IMR-90 (cell line): ENCODE data around the gene KAT2B. TPM values are rescaled to one million over a fixed set of nuclear protein-coding genes. Genes with fewer than 3 reads are reported as not detected.

Experiments
- ATAC-seq: fragments of 200-7000 bp; cut with Tn5 transposase; 2 replicates; pipeline ENCODE4 v1.9.1; 2020; ENCODE audit warnings: low read depth, mild to moderate bottlenecking, moderate library complexity
- BruUV-seq: library from RNA; stranded (reverse); fragments of 400-500 nt; replicated peaks from 2 replicates; lab custom pipeline; 2021; lab: Mats Ljungman, UMichigan
- CTCF ChIA-PET: fragments of 300-600 bp; formaldehyde crosslinking; extraction: SDS; loops from one replicate; lab custom pipeline; 2021; ENCODE audit warnings: antibody characterized with exemption; lab: Yijun Ruan, JAX
- POLR2A ChIA-PET: fragments of 300-600 bp; sonication (Branson Sonifier 250); formaldehyde crosslinking; loops from one replicate; lab custom pipeline; 2022; ENCODE audit warnings: antibody characterized with exemption; ENCODE audit not compliant: unreplicated experiment; lab: Charles Lee
- DNase-seq: peaks from one replicate; pipeline ENCODE4 v3.0.0; 2013
- H2AFZ ChIP-seq: replicated peaks from 2 replicates; pipeline ENCODE3; 2013; ENCODE audit warnings: low read length, mild to moderate bottlenecking; ENCODE audit not compliant: poor library complexity
- H2AK5ac ChIP-seq: 2 replicates; pipeline ENCODE4 v1.6.1; 2013; ENCODE audit warnings: low read depth, low read length, inconsistent platforms
- H2AK9ac ChIP-seq: replicated peaks from 2 replicates; pipeline ENCODE3; 2013; ENCODE audit warnings: mild to moderate bottlenecking, low read depth, low read length, moderate library complexity; ENCODE audit not compliant: poor library complexity
- H2BK120ac ChIP-seq: 2 replicates; pipeline ENCODE4 v1.6.1; 2013; ENCODE audit warnings: low read depth, low read length, inconsistent platforms
- H2BK15ac ChIP-seq: 3 replicates; pipeline ENCODE4 v1.6.1; 2013; ENCODE audit warnings: low read depth, low read length, inconsistent platforms
- H2BK20ac ChIP-seq: 2 replicates; pipeline ENCODE4 v1.6.1; 2013; ENCODE audit warnings: low read depth, mild to moderate bottlenecking, inconsistent platforms, low read length, moderate library complexity
- H2BK5ac ChIP-seq: 2 replicates; pipeline ENCODE4 v1.6.1; 2013; ENCODE audit warnings: mild to moderate bottlenecking, low read depth, low read length, inconsistent platforms; ENCODE audit not compliant: poor library complexity, severe bottlenecking
- H3K14ac ChIP-seq: replicated peaks from 2 replicates; pipeline ENCODE4 v1.6.1; 2013; ENCODE audit warnings: low read depth, low read length, inconsistent platforms
- H3K18ac ChIP-seq: 2 replicates; pipeline ENCODE4 v1.6.1; 2013; ENCODE audit warnings: low read depth, low read length, control low read depth
- H3K23ac ChIP-seq: 2 replicates; pipeline ENCODE4 v1.6.1; 2013; ENCODE audit warnings: low read depth, low read length, inconsistent platforms
- H3K27ac ChIP-seq: 2 replicates; pipeline ENCODE4 v1.5.1; 2013; ENCODE audit warnings: mild to moderate bottlenecking, control low read depth, low read length; ENCODE audit not compliant: insufficient read depth
- H3K27me3 ChIP-seq: 2 replicates; pipeline ENCODE4 v1.6.1; 2013; ENCODE audit warnings: low read length; ENCODE audit not compliant: control insufficient read depth, insufficient read depth
- H3K36me3 ChIP-seq: 2 replicates; pipeline ENCODE4 v1.6.1; 2013; ENCODE audit warnings: low read length, mixed read lengths; ENCODE audit not compliant: control insufficient read depth, insufficient read depth
- H3K4ac ChIP-seq: 2 replicates; pipeline ENCODE4 v1.6.1; 2013; ENCODE audit warnings: low read depth, low read length, inconsistent platforms
- H3K4me1 ChIP-seq: 2 replicates; pipeline ENCODE4 v1.6.1; 2013; ENCODE audit warnings: low read length, mixed read lengths; ENCODE audit not compliant: control insufficient read depth, insufficient read depth
- H3K4me2 ChIP-seq: 2 replicates; pipeline ENCODE4 v1.6.1; 2013; ENCODE audit warnings: low read depth, mild to moderate bottlenecking, control low read depth, low read length, moderate library complexity
- H3K4me3 ChIP-seq: 2 replicates; pipeline ENCODE4 v1.5.1; 2013; ENCODE audit warnings: low read depth, mild to moderate bottlenecking, control low read depth, low read length, moderate library complexity; ENCODE audit not compliant: insufficient read depth
- H3K56ac ChIP-seq: 2 replicates; pipeline ENCODE4 v1.6.1; 2013; ENCODE audit warnings: low read length, inconsistent platforms; ENCODE audit not compliant: insufficient read depth; ENCODE audit errors: extremely low read depth
- H3K79me1 ChIP-seq, 2 experiments: 2 replicates each; pipeline ENCODE4 v1.6.1; 2013; ENCODE audit warnings: low read length in 2 of 2, inconsistent platforms in 1 of 2, low read depth in 1 of 2
- H3K9ac ChIP-seq: 2 replicates; pipeline ENCODE4 v1.6.1; 2013; ENCODE audit warnings: low read depth, low read length, control low read depth
- H3K9me1 ChIP-seq: 2 replicates; pipeline ENCODE4 v1.6.1; 2013; ENCODE audit warnings: low read length, inconsistent platforms; ENCODE audit not compliant: insufficient read depth
- H3K9me3 ChIP-seq: 2 replicates; pipeline ENCODE4 v1.6.1; 2013; ENCODE audit warnings: low read length; ENCODE audit not compliant: control insufficient read depth, insufficient read depth
- H4K20me1 ChIP-seq: 2 replicates; pipeline ENCODE4 v1.6.1; 2013; ENCODE audit warnings: low read length, inconsistent platforms; ENCODE audit not compliant: insufficient read depth
- H4K5ac ChIP-seq: 2 replicates; pipeline ENCODE4 v1.6.1; 2013; ENCODE audit warnings: mild to moderate bottlenecking, low read depth, low read length, control low read depth
- H4K8ac ChIP-seq, 2 experiments: 2 replicates each; pipeline ENCODE4 v1.6.1; 2013; ENCODE audit warnings: low read depth in 2 of 2, low read length in 2 of 2, control low read depth in 1 of 2, inconsistent platforms in 1 of 2
- H4K91ac ChIP-seq: 2 replicates; pipeline ENCODE4 v1.6.1; 2013; ENCODE audit warnings: low read depth, low read length, inconsistent platforms; ENCODE audit not compliant: insufficient read depth
- CEBPB ChIP-seq: IDR thresholded peaks from 2 replicates; pipeline ENCODE4 v1.6.1; 2012; ENCODE audit warnings: low read depth, low read length, improper control_type of control experiment
- NFE2L2 ChIP-seq: fragments of 150-350 bp; IDR thresholded peaks from 2 replicates; pipeline ENCODE4 v1.6.1; 2016; ENCODE audit warnings: low read depth, mild to moderate bottlenecking, low read length
- RAD21 ChIP-seq: IDR thresholded peaks from 2 replicates; pipeline ENCODE4 v1.6.1; 2012; ENCODE audit warnings: low read length, improper control_type of control experiment
- WGBS, 2 experiments: methylation state at CpG; one replicate each; pipeline versions ENCODE4 v1.1.5 to v1.1.7; 2013; ENCODE audit warnings: missing lambda C conversion rate in 2 of 2; ENCODE audit not compliant: insufficient read length in 1 of 2; ENCODE audit errors: extremely low coverage in 2 of 2; 5-methylcytosine and 5-hydroxymethylcytosine counted together
- dilution Hi-C: fragments of 300-500 bp; cut with HindIII; formaldehyde crosslinking; loops from one replicate; pipeline ENCODE4 v1.14.3; 2018; ENCODE audit warnings: low sequenced_read_pairs; ENCODE audit not compliant: unreplicated experiment
- in situ Hi-C: fragments of 300-500 bp; cut with MboI; formaldehyde crosslinking; loops from 3 replicates; pipeline ENCODE4 v1.14.3; 2019; ENCODE audit warnings: low sequenced_read_pairs, inconsistent platforms, mixed read lengths
- intact Hi-C: fragments of 100-400 bp; cut with micrococcal nuclease; formaldehyde crosslinking; loops from 2 replicates; pipeline ENCODE4 v1.10.0; 2022
- polyA plus RNA-seq, 3 experiments: library from polyadenylated mRNA; depleted of rRNA; stranded (reverse); fragments of >200 nt; gene quantifications; 2 replicates each; pipeline ENCODE4 v1.2.3, GENCODE V29; 2012; ENCODE audit warnings: low replicate concordance in 1 of 3
- total RNA-seq: library from RNA; depleted of rRNA; stranded (reverse); fragments of >200 nt; gene quantifications from 2 replicates; pipeline ENCODE4 v1.2.3, GENCODE V29; 2012

Gene KAT2B
- total and polyA plus RNA-seq, 2 of the 4 experiments (the other 2 are of a cell fraction) = 2.0 to 2.2 TPM

DNA sequence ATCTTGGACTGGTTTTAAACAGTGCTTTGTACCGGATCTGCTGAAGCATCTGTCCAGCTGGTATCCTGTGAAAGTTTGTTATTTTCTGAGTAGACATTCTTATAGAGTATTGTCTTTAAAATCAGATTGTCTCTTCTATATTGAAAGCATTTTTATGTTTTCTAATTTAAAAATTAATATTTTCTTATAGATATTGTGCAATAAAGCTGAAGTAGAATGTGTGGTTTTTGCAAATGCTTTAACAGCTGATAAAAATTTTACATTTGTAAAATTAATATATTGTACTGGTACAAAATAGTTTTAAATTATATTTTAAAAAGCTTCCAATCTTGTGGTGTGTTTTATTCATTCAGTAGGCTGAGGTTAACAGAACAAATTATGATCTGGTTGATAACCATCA is 113.8 kb downstream of the KAT2B start:
- Histone ChIP-seq H3K9me3 (no peaks in the 10 kb centered on the region), H2BK15ac (no peak overlapping the region), H4K91ac (no peak overlapping the region), H3K4me1 (no peaks in the 10 kb centered on the region), H3K14ac (no peak overlapping the region), H4K5ac (no peak overlapping the region), H3K79me1 (no peaks in the 10 kb centered on the region), H3K27me3 (no peaks in the 10 kb centered on the region), H3K9ac (no peak overlapping the region), H4K20me1 (no peaks in the 10 kb centered on the region), H2AK9ac (no peak overlapping the region), H3K36me3 (no peaks in the 10 kb centered on the region), H3K18ac (no peak overlapping the region), H3K4me2 (no peak overlapping the region), H2AK5ac (no peak overlapping the region), H3K4me3 (no peak overlapping the region), H3K27ac (no peak overlapping the region), H2BK120ac (no peak overlapping the region), H3K4ac (no peak overlapping the region), H4K8ac (no peak overlapping the region), H3K23ac (no peak overlapping the region), H2BK20ac (no peak overlapping the region), H3K9me1 (no peaks in the 10 kb centered on the region), H2BK5ac (no peak overlapping the region), H2AFZ (no peak overlapping the region), H3K56ac (no peak overlapping the region)
- BruUV-seq = no TSS peak
- no CpG with 5 or more reads among the region's 1 CpG for WGBS, 2 experiments
- DNase-seq (no peak), ATAC-seq (no peak)
- in situ Hi-C loops (no loop called here), dilution Hi-C loops (no loop called here), intact Hi-C loops (no loop called here)
- ChIA-PET POLR2A (no interaction called here), CTCF (no interaction called here)
- no peak for TF ChIP-seq RAD21
- peak; percentile 45 for TF ChIP-seq CEBPB
- no peak for TF ChIP-seq NFE2L2
